HG02884 (cell line): ENCODE measurements around the gene NKX2-2.

Experiments
- ATAC-seq: cut with Tn5 transposase; IDR thresholded peaks from one replicate; pipeline ENCODE4 v1.9.1; 2021; ENCODE audit warnings: mild to moderate bottlenecking, moderate library complexity; ENCODE audit not compliant: unreplicated experiment

The NKX2-2 gene

DNA sequence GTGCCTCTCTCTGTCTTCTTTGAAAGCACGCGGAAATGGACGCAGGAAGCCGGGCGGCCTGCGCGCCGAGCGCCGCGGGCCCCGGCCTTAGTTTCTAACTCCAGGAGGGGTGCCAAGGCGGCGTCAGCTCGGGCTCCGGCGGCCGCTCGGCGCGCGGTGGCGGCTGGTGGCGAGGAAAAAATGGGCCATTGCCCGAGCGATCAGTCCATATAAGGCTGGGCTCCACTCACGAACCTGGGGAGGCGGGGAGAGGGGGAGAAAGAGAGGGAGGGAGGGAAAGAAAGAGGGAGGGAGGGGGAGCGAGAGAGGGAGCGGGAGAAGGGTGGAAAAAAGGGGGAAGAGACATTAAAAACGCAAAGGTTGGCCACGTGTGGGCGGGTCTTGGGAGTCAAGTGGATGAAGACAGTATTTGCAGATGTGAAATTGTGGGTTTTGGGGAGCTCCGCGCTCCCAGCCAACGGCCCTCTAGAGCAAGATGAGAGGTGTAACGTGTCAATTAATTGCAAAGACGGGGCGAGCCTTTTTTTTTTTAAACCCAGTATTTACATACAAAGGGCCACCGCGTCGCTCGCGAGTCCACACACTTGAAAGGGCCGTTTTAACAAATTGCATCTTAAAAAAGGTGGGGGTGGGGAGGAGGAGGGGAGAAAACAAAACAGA, at the start of gene NKX2-2:
Gene NKX2-2, minus strand, starts transcription at position 184 of the 660 bp plus-strand sequence. CDS start 395 bp downstream, outside the sequence.
- ATAC-seq, result no peak

DNA sequence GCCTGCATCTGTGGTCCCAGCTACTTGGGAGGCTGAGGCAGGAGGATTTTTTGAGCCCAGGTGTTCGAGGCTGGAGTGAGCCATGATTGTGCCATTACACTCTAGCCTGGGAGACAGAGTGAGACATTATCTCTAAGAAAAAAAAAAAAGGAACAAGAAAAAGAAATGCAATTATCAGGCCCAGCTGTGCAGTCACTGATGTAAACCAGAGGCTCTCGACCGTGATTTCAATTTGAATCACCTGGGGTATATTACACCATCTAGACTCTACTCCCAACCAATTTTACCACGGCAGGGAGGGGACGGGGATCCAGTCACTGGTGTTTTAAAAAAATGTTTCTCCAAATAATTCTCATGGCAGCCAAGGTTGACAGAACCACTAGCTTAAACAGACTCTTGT, 48.8 kb upstream of the NKX2-2 start:
- ATAC-seq, result no peak

DNA sequence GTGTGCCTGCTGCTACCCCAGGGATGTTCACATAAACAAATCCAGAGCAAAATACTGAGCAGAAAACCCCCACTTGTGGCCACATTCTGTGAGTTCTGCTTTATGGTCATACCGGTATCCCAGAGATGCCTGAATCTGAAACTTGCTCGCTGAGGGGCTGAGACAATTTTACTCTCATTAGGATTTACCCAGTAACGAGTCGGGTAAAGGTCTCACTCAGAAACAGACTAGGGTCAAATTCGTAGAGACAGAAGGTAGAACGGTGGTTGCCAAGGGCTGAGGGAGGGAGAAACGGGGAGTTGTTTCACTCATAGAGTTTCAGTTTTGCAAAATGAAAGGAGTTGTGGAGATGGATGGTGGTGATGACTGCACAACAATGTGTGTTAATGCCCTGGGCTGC, 45.4 kb upstream of the NKX2-2 start:
- peak; percentile 81 for ATAC-seq

DNA sequence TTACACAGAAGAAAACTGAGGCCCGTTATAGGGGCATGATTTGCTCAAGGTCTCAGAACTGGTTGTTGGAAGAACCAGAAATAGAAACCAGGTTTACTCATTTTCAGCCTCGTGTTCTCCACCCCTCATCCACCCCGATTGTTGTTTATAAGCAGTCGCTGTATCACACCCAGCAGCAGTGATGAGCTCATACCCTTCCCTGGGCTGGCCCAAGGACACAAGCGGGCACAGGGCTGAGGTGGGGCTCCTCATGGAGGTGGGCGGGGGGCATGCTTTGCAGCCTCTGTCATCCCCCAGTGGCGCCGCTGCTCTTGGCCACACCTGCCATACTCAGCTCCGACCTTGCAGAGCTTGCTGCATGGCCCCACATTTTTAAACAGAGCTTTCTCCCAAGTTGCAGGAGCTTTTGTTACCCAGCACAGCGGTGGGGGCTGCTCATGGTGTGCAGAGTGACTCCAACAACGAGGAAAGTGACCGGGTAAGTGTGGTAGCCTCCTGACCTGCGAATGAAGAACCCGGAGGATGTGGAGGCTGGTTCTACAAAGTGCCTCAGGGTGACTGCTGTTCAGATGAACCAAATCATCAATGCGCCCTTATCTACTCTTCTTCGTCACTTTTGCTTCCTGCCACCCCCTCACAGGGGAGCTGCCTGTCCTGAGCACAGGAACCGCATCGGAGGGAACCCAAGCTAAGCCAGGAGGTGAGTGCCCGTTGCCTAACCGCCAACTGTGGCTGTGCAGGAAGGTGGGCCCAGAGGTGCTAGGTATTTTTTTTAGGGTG, 43.6 kb upstream of the NKX2-2 start:
- ATAC-seq, result no peak

DNA sequence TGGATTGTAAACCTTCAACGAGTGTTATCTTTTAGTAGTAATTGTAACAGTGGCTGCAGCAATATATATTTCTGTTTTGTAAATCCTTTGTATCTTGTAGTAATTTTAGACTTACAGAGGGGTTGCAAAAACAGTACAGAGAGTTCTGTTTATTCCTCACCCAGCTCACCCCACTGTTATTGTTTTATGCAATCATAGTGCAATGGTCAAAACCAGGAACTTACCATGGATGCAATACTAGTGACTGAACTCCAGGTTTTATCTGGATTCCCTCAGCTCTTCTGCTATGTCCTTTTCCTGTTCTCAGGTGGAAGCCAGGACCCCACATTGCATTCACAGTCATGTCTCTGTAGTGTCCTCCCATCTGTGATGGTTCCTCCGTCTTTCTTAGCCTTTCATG, 42.5 kb upstream of the NKX2-2 start:
- ATAC-seq, result no peak

DNA sequence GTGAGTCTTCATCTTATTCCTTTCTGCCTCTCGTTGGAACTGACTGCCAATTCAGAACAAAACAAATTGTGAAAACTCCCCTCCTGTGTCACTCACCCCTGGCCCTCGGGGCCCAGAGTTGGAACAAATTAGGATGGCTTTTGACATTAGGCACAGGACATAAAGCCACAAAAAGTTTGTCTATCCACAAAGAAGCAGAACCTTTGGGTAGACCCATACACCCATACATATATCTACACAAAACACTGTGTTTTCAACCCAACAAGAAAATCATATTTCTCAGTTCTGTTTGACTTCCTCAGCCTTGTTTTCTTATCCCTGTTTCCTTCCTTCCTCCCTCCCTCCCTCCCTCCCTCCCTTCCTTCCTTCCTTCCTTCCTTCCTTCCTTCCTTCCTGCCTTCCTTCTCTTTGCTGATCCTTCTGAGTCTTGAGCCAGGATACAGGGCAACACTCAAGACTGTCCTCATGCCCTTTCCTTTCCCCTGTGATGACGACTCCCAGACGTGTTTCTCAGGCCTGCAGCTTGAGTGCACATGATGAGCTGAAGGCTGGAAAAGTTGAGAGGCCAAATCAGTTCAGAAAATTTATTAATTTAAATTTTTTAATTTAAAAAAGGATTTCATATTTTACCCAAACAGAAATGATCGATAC, 41.7 kb upstream of the NKX2-2 start:
- ATAC-seq, result no peak

DNA sequence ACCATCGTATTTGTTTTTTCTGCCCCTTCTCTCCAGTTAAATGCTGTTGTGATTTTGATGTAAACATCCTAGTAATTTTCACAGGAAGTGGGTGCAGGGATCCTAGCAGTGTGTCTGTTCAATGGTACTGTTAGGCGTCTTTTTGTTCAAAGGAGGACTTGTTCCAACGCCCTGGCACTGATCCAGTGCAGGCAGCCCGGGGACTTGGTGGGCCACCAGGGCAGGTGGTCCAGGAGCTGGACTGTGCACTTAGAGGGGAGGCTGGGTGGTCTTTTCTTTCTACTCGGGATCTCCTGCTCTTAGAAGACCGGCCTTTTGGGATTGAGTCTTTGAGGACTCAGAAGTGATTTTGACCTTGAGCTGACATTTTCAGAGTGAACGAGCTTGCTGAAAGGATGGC, 41.1 kb upstream of the NKX2-2 start:
- no peak for ATAC-seq

DNA sequence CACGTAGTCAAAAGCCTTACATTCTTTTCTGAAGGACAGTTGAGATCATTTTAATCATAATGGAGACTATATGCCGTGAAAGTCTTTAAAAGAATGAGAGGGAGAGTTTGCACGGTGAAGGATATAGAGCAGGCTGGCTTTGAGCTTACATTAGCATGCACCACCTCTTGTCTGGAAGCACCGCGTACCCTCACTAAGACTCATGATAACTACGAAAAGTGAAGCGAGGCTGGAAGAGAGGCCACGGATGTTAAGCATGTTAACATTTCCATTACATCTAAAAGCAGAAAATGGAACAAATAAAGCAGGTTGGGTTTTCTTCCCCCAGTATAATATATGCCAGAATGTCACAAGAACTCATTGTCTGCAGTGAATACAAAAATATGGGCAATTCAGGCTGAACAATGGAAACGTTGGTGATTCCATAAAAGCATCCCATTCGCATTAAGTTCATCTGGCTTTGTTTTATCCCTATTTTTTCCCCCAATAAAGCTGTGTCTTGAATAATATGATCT, 40.6 kb upstream of the NKX2-2 start:
- no peak for ATAC-seq

DNA sequence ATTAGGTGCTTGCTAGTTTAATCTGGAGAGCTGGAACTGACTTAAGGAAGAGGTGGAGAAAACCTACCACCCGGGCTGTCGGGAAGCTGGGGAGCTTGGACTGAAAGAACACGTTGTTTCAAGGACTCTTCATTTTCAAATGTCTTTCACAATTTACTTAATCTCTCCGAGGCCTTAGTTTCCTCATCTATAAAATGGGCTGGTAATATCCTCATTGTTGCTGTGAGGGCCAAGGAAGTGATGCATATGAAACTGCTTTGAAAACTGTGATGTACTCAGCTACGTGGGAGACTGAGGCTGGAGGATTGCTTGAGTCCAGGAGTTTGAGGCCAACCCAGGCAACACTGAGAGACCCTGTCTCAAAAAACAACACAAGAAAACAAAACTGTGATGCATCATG, 36.7 kb upstream of the NKX2-2 start:
- ATAC-seq, result no peak

DNA sequence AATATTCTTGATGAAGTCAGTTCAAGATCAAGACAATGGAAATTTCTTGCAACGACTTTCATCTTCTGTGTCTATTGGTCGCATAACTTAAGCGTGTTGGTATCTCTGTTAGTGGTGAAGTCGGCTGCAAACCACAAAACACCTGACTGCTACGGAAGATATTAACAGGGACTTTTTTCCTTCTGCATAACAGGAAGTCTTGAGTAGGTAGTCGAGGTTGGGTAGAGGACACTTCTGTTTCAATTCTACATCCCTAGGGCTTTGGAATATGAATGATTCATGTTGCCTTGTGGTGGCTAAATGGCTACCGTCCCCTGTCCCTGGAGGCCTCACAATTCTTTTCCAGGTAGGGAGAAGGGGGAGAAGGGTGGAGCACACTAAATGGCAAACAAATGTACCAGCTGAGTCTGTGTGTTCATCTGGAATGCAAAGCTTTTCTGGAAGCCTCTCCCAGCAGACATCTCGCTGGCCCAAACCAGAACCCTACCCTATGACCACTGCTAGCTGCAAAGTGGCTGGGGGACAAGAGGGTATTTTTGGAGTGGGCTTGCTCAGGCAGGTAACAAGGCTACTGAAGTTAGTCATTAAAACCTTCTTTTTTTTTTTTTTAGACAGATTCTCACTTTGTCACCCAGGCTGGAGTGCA, 34.6 kb upstream of the NKX2-2 start:
- ATAC-seq, result peak; percentile 89

DNA sequence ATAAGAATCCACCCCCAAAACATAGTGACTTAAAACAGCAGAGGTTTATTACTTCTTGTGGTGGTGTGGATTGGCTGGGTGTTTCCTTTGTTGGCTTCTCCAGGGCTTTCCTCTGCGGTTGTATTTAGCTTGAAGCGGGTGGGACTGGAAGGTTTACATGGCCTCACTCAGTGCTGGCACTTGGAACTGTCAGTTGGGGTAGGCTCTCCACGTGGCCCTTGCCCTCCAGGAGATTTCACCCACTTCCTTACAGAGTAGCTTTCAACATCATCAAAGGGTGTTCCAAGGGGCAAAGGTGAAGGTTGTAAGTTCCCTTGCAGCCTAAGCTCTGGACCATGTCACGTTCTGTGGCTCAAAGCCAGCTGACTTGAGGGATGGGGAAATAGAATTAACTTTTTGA, 32.5 kb upstream of the NKX2-2 start:
- ATAC-seq, result no peak

DNA sequence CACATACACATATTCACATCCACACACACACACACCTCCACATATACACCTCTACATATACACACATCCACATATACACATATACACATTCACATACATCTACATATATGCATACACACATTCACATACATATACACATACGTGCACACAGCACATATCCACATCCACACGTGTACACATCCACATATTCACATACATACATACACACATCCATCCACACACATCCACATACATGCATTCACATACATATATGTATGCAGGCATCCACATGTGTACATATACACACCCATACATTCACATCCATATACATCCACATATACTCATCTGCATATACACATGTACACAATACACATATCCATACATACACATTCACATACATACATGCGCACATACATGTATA, 25.6 kb upstream of the NKX2-2 start:
- ATAC-seq, result no peak

DNA sequence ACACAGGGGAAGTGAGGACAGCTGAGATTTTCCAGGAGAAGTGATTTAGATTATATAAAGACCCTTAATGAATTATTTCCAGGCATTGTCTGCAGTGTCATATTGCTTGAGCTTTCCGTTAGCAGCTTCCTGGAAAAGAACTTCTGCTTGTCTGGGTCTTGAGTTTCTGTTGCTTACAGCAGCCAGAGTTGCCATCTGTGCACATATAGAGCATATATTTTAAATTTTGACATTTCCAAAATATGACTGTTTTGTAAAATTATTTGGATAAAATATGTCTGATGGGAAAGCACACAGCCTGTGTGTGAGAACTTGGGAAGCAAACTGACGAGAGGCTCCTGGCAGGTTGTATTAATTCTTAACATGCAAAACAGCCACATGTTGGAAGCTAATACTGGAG, 21.0 kb upstream of the NKX2-2 start:
- no peak for ATAC-seq

DNA sequence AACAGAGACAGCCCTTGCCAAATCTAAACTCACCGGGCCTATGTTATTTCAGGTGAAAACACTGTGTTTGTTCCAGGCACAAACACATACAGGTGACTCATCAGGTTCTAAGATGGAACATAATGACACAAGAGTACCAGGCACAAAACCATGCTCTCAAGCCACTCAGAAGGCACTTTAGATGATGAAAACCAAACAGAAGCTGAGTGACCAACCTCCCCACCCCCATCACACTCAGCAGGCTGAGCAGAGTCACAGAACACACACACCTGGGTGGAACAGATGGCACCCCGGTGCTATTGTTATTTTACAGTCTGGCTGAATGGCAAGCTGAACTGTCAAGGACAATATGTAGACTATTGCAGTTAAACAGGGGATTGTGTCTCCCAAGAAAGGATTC, 20.6 kb upstream of the NKX2-2 start:
- ATAC-seq, result no peak

DNA sequence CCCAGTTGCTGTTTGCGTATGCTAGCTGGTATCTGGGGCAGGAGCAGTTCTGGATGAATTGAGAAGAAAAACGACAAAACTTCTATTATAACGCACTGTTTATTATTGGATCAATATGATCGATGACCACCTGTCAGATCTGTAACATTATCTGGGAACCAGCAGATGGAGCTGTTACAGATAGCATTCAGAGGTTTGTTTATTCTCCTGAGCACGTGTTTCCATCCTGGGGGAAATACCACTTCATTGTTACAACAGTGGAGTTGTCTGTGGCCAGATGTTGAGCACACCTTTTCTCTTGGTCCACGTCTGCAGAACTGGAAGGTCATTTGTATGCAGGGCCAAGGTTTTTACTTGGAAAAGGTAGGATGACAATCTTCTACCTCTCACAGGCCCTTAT, 16.0 kb upstream of the NKX2-2 start:
- ATAC-seq, result no peak

DNA sequence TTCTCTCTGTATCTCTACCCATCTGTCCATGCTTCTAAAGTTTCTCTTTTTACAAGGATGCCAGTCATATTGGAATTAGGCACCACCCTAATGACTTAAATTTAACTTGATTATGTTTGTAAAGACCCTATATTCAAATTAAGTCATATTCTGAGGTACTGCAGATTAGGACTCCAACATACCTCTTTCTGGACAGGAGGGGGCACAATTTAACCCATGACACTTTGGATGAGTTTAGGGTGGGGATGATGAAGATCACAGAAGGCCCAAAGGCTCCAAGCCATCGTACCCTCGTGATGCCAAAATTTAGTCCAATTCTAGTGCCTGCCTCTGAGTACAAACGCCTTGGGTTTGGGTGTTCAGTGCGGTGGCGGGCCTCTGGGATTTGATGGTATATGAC, 15.0 kb upstream of the NKX2-2 start:
- ATAC-seq, result no peak

DNA sequence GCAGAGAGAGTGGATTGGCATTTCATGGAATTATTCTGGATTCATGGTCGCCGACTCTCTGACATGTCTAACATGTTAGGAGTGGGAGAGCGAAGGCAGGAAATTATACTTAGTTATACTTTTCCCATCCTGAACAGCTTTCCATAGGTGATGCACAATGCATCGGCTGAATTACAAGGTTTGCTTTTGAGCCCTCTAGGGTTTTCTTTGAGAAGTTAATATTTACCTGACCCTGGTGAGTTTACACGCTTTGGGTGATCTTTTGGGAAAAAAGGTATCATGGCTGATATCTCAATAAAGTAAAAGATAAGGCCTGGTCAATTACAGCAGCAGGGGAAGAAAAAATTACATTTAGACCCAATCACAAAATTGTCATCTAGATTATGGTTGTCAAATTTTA, 14.0 kb upstream of the NKX2-2 start:
- no peak for ATAC-seq

DNA sequence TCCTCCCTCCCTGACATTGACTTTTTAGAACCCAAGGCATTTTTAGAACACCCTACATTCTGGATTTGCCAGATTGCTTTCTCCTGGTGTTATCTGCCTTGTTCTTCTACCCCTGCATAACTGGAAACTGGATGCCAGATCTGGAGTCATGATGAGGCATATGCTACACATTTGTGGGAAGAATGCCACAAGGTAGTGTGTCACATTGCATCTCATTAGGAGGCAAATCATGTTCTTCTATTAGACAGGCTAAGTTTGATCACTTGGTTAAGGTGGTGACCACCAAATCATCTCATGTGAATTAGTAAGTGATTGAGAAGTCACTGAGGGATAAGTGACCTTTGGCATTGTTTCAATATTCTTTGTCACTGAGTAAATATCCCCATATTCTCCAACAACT, 12.9 kb upstream of the NKX2-2 start:
- ATAC-seq, result no peak

DNA sequence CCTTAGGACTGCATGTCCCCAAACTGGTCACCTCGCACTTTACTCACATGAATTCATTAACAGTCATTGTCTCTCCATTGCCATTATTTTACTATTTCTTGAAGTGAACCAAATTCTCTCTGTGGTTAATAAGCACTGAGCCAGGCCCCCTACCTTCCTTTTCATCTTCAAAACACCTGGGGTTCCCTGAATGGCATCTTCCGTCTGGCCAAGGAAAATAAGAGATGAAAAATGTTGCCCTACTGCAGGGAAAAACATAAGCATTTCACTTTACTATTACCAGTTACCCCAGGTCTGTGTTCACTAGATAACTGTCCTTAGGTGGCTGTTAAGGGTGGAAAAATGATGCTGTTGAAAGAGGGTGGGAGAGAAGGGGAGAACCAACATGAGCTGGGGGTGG, 10.0 kb upstream of the NKX2-2 start:
- ATAC-seq, result no peak

DNA sequence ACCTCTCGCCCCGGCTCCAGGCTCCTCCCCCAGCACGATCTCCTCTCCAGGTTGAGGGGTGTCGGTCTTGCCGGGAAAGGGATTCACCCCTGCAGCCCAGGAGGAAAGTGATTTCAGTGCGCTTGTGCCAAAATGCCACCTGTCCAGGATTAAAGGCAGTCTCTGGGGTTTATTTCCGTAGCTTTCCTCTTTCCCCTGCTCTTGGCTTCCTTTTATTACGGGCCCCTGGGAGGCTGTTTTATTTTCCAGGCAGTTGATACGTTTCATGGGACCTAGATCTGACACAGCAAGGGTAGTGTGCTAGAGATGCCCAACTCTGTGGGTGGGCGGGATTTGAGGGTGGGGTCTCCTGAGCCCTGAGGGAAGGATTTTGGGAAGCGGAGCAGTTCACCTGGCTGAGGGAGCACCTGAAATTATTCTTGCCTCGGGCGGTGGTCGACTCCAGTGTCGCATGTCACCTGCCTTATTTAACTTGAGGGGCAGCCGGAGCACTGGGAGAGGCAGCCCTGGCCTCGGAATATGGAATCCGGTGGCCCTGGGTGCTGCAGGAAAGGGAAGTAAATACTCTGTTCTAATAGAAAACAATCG, 9.5 kb upstream of the NKX2-2 start:
- ATAC-seq, result no peak
